ENCODE measurements around the gene OPCML.

Gene OPCML

DNA sequence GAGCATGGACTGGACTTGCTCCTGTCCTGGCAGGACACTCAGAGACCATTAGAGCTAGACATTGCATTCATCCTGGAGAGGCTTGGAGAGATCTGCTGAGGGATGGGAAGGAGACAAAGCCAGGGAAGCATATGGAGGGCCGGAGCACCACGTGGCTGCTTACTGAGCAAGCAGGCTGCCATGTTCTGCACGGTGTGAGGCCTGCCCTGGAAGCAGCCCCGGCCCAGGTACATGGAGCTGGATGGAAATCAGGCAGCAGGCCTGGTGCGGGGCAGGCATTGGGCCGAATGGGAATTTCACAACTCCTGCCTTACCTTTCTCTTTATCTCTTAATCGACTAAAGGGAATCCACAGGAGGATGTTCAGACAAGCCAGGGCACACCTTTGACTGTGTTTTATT, 371.5 kb downstream of the OPCML start:
- TF ChIP-seq CTCF (IDR thresholded peaks at IDR 0.05; ENCODE audit: borderline replicate concordance, insufficient read depth, low read depth, low read length): no peak
- no peak overlapping the region for H3K4me3 ChIP-seq (ENCODE audit: low read depth, low read length)

DNA sequence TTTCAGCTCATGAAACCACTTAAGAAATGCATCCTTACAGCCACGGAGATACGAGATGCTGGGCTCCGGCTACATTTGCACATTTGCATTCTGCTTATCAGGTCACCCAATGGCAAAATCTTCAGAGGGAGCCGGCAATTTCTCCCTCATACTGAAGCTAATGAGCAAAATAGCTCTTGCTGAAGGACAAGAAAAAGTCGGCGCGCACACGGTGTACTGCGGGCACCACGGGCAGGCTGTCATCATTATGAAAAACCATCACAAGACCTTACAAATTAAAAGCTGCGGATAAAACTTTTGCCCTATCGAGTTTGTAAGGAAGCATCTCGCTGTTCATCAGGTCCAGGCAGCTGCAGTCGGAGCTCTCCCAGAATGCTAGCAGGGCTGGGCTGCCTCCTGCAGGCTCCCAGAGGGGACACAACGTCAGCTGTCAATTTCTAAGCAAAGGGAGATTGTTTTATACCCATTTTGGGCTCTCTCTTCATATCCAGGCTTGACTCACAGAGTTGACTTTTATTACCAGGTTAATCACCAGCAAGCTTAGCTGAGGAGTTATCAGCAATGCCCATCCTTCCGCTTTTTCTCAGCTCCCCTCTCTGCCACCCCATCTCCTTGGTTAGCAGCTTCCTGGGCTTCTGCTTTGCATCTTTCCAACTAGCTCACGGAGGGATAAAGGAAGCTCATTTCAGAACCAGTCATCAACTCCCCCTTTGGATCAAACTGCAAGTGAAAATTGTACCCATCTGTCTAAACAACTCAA, 375.1 kb downstream of the OPCML start:
- no peak for TF ChIP-seq CTCF (IDR thresholded peaks at IDR 0.05; ENCODE audit: borderline replicate concordance, insufficient read depth, low read depth, low read length)
- H3K4me3 ChIP-seq (ENCODE audit: low read depth, low read length): no peak overlapping the region

DNA sequence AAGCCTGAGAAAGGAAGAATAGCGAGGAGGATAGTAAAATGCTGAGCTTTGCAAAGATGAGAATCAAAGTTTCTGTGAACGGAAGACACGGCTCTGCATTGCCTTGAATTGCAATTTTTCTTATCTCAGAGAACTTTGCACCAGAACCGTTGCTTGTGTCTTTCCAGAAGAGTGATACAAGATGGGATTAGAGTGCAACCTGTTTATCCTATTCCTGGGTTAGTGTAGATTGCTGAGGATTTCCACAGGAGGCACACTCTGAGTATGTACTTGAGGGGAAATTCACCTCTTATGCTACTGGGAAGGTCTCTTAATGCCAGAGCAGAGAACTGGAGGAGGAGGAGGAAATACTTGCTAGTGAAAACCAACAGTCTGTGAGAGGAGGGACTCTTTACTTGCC, 377.5 kb downstream of the OPCML start:
- H3K4me3 ChIP-seq (ENCODE audit: low read depth, low read length): no peak overlapping the region
- no peak for TF ChIP-seq CTCF (IDR thresholded peaks at IDR 0.05; ENCODE audit: borderline replicate concordance, insufficient read depth, low read depth, low read length)

DNA sequence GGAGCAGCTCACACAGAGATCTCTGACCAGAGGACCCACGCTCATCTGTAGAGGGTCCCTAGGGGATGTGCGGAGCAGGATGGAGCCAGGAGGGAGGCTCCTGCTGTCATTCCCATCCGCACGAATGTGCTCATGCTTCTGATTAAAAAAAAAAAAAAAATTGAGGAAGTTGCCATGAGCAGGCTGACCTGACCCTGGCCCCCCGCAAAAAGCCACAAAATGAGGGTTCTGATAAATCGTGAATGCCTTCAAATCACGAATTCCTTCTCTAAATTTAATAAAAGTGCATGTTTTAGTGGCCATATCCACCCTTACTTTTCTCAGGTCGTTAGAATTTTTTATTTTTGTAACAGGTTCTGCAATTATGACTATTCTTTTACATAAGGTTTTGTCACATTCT, 378.2 kb downstream of the OPCML start:
- no peak overlapping the region for H3K4me3 ChIP-seq (ENCODE audit: low read depth, low read length)
- no peak for TF ChIP-seq CTCF (IDR thresholded peaks at IDR 0.05; ENCODE audit: borderline replicate concordance, insufficient read depth, low read depth, low read length)

DNA sequence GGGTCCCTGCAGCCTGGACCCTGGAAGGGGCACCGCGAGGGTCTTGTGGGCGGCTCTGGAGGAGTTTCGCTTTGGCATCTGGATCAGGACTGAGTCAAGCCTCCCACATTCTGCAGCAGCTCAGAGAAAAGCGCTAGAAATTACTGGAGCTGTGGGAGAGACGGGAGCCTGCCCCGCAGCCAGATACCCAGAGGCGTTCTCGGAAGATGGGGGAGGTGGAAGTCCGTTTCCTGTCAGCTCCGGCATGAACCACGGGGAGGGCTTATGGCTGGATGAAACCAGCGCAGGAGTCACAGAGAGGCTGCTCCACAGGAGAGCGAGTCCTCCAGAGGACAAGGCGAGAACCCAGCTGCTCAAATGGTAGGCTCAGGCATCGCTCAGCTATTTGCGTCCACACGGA, 379.3 kb downstream of the OPCML start:
- TF ChIP-seq CTCF (IDR thresholded peaks at IDR 0.05; ENCODE audit: borderline replicate concordance, insufficient read depth, low read depth, low read length): no peak
- no peak overlapping the region for H3K4me3 ChIP-seq (ENCODE audit: low read depth, low read length)

DNA sequence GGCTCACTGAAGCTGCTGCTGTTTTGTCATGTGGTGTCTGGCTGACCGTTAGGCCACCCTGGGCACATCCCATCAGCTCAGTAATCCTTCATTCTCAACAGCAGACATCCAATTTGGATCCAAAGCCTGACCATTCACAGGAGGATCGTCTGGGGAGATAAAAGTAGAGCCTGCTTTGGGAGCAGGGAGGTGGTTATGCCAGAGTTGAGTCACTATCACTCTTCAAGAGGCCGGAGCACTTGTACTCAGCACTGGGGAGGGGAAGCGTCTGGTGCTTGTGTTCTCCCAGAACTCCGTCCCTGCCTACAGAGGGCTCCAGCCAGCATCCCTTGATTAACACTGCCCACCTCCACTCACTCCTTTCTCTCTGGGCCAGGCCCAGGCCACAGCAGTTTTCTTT, 382.6 kb downstream of the OPCML start:
- H3K4me3 ChIP-seq (ENCODE audit: low read depth, low read length): no peak overlapping the region
- TF ChIP-seq CTCF (IDR thresholded peaks at IDR 0.05; ENCODE audit: borderline replicate concordance, insufficient read depth, low read depth, low read length): no peak

DNA sequence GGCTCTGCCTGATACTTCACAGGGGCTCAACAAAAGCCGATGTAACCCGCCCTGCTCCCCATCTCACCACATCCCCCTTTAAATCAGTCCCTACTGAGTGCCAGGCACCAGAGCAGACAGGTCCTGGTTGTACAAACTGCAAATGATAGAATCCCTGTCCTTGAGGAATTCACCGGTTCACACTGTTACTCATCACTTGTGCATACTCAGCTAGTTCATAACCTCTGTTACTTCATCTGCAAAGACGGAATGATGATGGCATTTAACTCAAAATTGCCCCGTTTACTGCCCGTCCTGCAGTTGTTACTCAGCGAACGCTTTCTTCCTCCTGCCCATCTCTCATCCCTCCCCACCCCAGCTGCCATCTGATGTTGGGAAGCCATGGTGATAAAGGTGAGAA, 384.7 kb downstream of the OPCML start:
- H3K4me3 ChIP-seq (ENCODE audit: low read depth, low read length): no peak overlapping the region
- TF ChIP-seq CTCF (IDR thresholded peaks at IDR 0.05; ENCODE audit: borderline replicate concordance, insufficient read depth, low read depth, low read length): no peak
